Smooth muscle cell (in vitro differentiated cells): Measurements from ENCODE around the gene RBSN. TPM values are rescaled to one million over a fixed set of nuclear protein-coding genes. Genes with fewer than 3 reads are reported as not detected.

ENCODE experiments used
- DNase-seq: peaks from one replicate; lab custom pipeline; 2025; ENCODE audit not compliant: unreplicated experiment; lab: John Stamatoyannopoulos, UW
- H2AFZ ChIP-seq: fragments of 200-600 bp; sonication (generic); 2 replicates; pipeline ENCODE4 v1.6.0; 2016; ENCODE audit warnings: antibody characterized with exemption, low read depth, mild to moderate bottlenecking
- H3F3A ChIP-seq: fragments of 200-600 bp; sonication (generic); 2 replicates; pipeline ENCODE4 v1.6.0; 2017; ENCODE audit warnings: antibody characterized with exemption, low read depth
- H3K27ac ChIP-seq: fragments of 200-600 bp; sonication (generic); 2 replicates; pipeline ENCODE4 v1.5.1; 2016; ENCODE audit warnings: low read depth, mild to moderate bottlenecking
- H3K27me3 ChIP-seq: fragments of 200-600 bp; sonication (generic); 2 replicates; pipeline ENCODE4 v1.6.1; 2016; ENCODE audit warnings: low read depth, mild to moderate bottlenecking
- H3K36me3 ChIP-seq: fragments of 200-600 bp; sonication (generic); 2 replicates; pipeline ENCODE4 v1.5.1; 2016; ENCODE audit warnings: low read depth
- H3K4me1 ChIP-seq: fragments of 200-600 bp; sonication (generic); 2 replicates; pipeline ENCODE4 v1.5.1; 2016; ENCODE audit warnings: low read depth
- H3K4me2 ChIP-seq: fragments of 200-600 bp; sonication (generic); 2 replicates; pipeline ENCODE4 v1.6.0; 2016; ENCODE audit warnings: mild to moderate bottlenecking
- H3K4me3 ChIP-seq: fragments of 200-600 bp; sonication (generic); 2 replicates; pipeline ENCODE4 v1.5.1; 2016; ENCODE audit warnings: mild to moderate bottlenecking
- H3K79me2 ChIP-seq: fragments of 200-600 bp; sonication (generic); 2 replicates; pipeline ENCODE4 v1.6.0; 2016; ENCODE audit warnings: low read depth, mild to moderate bottlenecking
- H3K9ac ChIP-seq: fragments of 200-600 bp; sonication (generic); 2 replicates; pipeline ENCODE4 v1.6.0; 2016; ENCODE audit warnings: low read depth
- H3K9me3 ChIP-seq: fragments of 200-600 bp; sonication (generic); replicated peaks from 2 replicates; pipeline ENCODE4 v1.5.1; 2016; ENCODE audit warnings: low read depth
- H4K20me1 ChIP-seq: fragments of 200-600 bp; sonication (generic); 2 replicates; pipeline ENCODE4 v1.6.0; 2016; ENCODE audit warnings: low read depth
- WGBS: methylation state at CpG from one replicate; pipeline ENCODE4 v1.1.7; 2016; ENCODE audit warnings: low lambda C conversion rate; 5-methylcytosine and 5-hydroxymethylcytosine counted together
- polyA plus RNA-seq: library from polyadenylated mRNA; unstranded; fragments of >200 nt; fragmentation: Nextera tagmentation; extraction: Ambion mirVana; gene quantifications from 2 replicates; pipeline ENCODE4 v1.2.1, GENCODE V29; 2016
- total RNA-seq: library from RNA; depleted of rRNA; stranded (reverse); fragments of >200 nt; gene quantifications from 2 replicates; pipeline ENCODE4 v1.2.3, GENCODE V29; 2014
- TF ChIP-seq, protein P1 (sequence below): fragments of 200-600 bp; sonication (generic); IDR thresholded peaks from 2 replicates; pipeline ENCODE4 v1.5.1; 2017; ENCODE audit warnings: borderline replicate concordance, mild to moderate bottlenecking, antibody characterized with exemption; ENCODE audit not compliant: insufficient read depth, poor library complexity, severe bottlenecking

The RBSN gene
- total and polyA plus RNA-seq, 2 experiments from 2014 or later: 18.6 to 19.2 TPM

GRCh38 chr3:15099364-15100098 is 583 bp upstream of the RBSN start:
- H3K4me3 ChIP-seq: peak overlapping the region; percentile 84
- H3K9me3 ChIP-seq: no peaks in the 10 kb centered on the region
- H3K4me1 ChIP-seq: peaks cover 7% of the 10 kb centered on the region
- peak overlapping the region; percentile 91 for H2AFZ ChIP-seq
- WGBS: 25% methylated on average over 19 of the region's 19 CpGs
- H3K9ac ChIP-seq: peak overlapping the region; percentile 98
- H3K27me3 ChIP-seq: no peaks in the 10 kb centered on the region
- TF ChIP-seq, protein P1, sequence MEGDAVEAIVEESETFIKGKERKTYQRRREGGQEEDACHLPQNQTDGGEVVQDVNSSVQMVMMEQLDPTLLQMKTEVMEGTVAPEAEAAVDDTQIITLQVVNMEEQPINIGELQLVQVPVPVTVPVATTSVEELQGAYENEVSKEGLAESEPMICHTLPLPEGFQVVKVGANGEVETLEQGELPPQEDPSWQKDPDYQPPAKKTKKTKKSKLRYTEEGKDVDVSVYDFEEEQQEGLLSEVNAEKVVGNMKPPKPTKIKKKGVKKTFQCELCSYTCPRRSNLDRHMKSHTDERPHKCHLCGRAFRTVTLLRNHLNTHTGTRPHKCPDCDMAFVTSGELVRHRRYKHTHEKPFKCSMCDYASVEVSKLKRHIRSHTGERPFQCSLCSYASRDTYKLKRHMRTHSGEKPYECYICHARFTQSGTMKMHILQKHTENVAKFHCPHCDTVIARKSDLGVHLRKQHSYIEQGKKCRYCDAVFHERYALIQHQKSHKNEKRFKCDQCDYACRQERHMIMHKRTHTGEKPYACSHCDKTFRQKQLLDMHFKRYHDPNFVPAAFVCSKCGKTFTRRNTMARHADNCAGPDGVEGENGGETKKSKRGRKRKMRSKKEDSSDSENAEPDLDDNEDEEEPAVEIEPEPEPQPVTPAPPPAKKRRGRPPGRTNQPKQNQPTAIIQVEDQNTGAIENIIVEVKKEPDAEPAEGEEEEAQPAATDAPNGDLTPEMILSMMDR: no peak
- peaks cover 21% of the 10 kb centered on the region for H4K20me1 ChIP-seq
- H3K79me2 ChIP-seq: peaks cover 21% of the 10 kb centered on the region
- peak overlapping the region; percentile 92 for H3K4me2 ChIP-seq
- H3F3A ChIP-seq: no peaks in the 10 kb centered on the region
- DNase-seq: no peak
- peaks cover 5% of the 10 kb centered on the region for H3K36me3 ChIP-seq
- H3K27ac ChIP-seq: no peak overlapping the region

DNA sequence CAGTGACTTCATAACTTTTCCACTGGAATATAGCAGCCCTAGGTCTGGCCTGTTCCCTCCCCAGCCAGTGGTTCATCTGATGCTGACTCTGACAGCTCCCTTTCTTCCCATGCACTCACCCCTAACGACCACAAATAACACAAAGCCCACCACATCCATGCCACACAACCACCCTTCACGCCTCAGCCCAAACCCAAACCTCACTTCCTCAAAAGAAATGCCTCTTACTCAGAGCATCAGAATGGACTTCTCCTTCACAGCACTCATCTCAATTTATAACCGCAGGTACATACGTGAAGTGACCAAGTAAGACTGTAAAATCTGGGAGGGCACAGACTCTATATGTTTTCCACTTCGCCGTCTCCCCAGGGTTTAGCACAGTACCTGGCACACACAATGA is 1.1 kb downstream of the RBSN start:
- H3K4me1 ChIP-seq: peaks cover 7% of the 10 kb centered on the region
- H2AFZ ChIP-seq: no peak overlapping the region
- TF ChIP-seq, protein P1: no peak
- H3K9ac ChIP-seq: peak overlapping the region; percentile 98
- DNase-seq: no peak
- H3K9me3 ChIP-seq: no peaks in the 10 kb centered on the region
- peak overlapping the region; percentile 51 for H3K27ac ChIP-seq
- no peaks in the 10 kb centered on the region for H3K27me3 ChIP-seq
- WGBS: 66% methylated on average over 6 of the region's 6 CpGs
- peaks cover 21% of the 10 kb centered on the region for H4K20me1 ChIP-seq
- H3F3A ChIP-seq: no peaks in the 10 kb centered on the region
- peaks cover 5% of the 10 kb centered on the region for H3K36me3 ChIP-seq
- peak overlapping the region; percentile 92 for H3K4me2 ChIP-seq
- H3K79me2 ChIP-seq: peaks cover 21% of the 10 kb centered on the region
- peak overlapping the region; percentile 84 for H3K4me3 ChIP-seq

DNA sequence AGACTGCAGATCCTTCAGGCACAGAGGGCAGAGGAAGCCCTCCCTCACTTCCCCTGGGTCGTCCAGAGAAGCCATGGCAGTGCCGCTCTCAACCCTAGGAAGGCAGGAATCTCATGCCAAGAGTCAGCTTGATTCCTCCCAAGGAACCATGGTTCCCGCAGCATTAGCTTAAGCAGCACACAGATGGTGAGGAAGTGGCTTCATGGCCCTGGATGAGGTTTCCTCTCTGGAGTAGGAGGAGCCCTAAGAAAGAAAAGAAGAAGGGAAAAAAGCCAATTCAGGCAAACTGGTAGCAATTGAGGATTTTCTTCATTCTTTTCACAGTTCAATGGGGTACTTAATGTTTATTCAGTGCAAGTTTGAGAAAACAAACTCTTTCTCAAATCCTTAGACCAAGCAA is 2.9 kb downstream of the RBSN start:
- WGBS: 92% methylated on average over 3 of the region's 3 CpGs
- H3K36me3 ChIP-seq: peaks cover 5% of the 10 kb centered on the region
- no peak overlapping the region for H3K9ac ChIP-seq
- H3K27me3 ChIP-seq: no peaks in the 10 kb centered on the region
- DNase-seq: no peak
- H3K4me3 ChIP-seq: no peak overlapping the region
- no peaks in the 10 kb centered on the region for H3F3A ChIP-seq
- H2AFZ ChIP-seq: no peak overlapping the region
- peaks cover 7% of the 10 kb centered on the region for H3K4me1 ChIP-seq
- H4K20me1 ChIP-seq: peaks cover 21% of the 10 kb centered on the region
- H3K9me3 ChIP-seq: no peaks in the 10 kb centered on the region
- H3K27ac ChIP-seq: no peak overlapping the region
- TF ChIP-seq, protein P1: no peak
- H3K4me2 ChIP-seq: no peak overlapping the region
- peaks cover 21% of the 10 kb centered on the region for H3K79me2 ChIP-seq
